Kidney epithelial cell (primary cell): Measurements from ENCODE around the gene IRGC. TPM values are rescaled to one million over a fixed set of nuclear protein-coding genes. Genes with fewer than 3 reads are reported as not detected.

ENCODE experiments used
- DNase-seq: peaks from one replicate; pipeline ENCODE4 v3.0.0-alpha.2; 2010; ENCODE audit warnings: low read depth
- H3K27me3 ChIP-seq: 2 replicates; pipeline ENCODE4 v1.6.0; 2011; ENCODE audit warnings: low read length; ENCODE audit not compliant: control insufficient read depth, insufficient read depth
- H3K36me3 ChIP-seq: 2 replicates; pipeline ENCODE4 v1.5.1; 2011; ENCODE audit warnings: low read length; ENCODE audit not compliant: control insufficient read depth, insufficient read depth
- H3K4me3 ChIP-seq: 2 replicates; pipeline ENCODE4 v1.5.1; 2011; ENCODE audit warnings: low read depth, mild to moderate bottlenecking, control low read depth, low read length
- CTCF ChIP-seq: IDR thresholded peaks from 2 replicates; pipeline ENCODE4 v1.5.1; 2011; ENCODE audit warnings: mild to moderate bottlenecking, moderate library complexity, low read length, control low read depth, inconsistent platforms; ENCODE audit not compliant: insufficient read depth, poor library complexity, severe bottlenecking
- total RNA-seq: library from RNA; depleted of rRNA; stranded (reverse); fragments of >200 nt; gene quantifications from 2 replicates; pipeline ENCODE4 v1.2.3, GENCODE V29; 2015

Gene IRGC
- total RNA-seq, 1 donor from 2014 or later: not detected

- DNase-seq: no peak
- TF ChIP-seq CTCF: no peak
- peaks cover 6% of the 10 kb centered on the region for H3K27me3 ChIP-seq
- no peak overlapping the region for H3K4me3 ChIP-seq
- H3K36me3 ChIP-seq: no peaks in the 10 kb centered on the region
Measured at GRCh38 chr19:43692877-43693276, 23.0 kb upstream of the IRGC start.

GRCh38 chr19:43694553-43694952 lies 21.3 kb upstream of the IRGC start:
- Histone ChIP-seq H3K36me3 (no peaks in the 10 kb centered on the region), H3K4me3 (no peak overlapping the region), H3K27me3 (peaks cover 9% of the 10 kb centered on the region)
- no peak for TF ChIP-seq CTCF
- DNase-seq: no peak

- H3K36me3 ChIP-seq: no peaks in the 10 kb centered on the region
- no peak for DNase-seq
- no peak overlapping the region for H3K4me3 ChIP-seq
- H3K27me3 ChIP-seq: peaks cover 9% of the 10 kb centered on the region
- no peak for TF ChIP-seq CTCF
Measured at GRCh38 chr19:43695985-43696704, 19.7 kb upstream of the IRGC start.

GRCh38 chr19:43697295-43697694 lies 18.6 kb upstream of the IRGC start:
- TF ChIP-seq CTCF: no peak
- peaks cover 9% of the 10 kb centered on the region for H3K27me3 ChIP-seq
- no peak for DNase-seq
- no peaks in the 10 kb centered on the region for H3K36me3 ChIP-seq
- no peak overlapping the region for H3K4me3 ChIP-seq

GRCh38 chr19:43699506-43700394 lies 16.1 kb upstream of the IRGC start:
- DNase-seq: no peak
- peak; percentile 29 for TF ChIP-seq CTCF
- no peaks in the 10 kb centered on the region for H3K36me3 ChIP-seq
- peak overlapping the region; percentile 12 for H3K4me3 ChIP-seq
- peaks cover 8% of the 10 kb centered on the region for H3K27me3 ChIP-seq
